ENCODE results near the gene RHEBL1. TPM values are rescaled to one million over a fixed set of nuclear protein-coding genes. Genes with fewer than 3 reads are reported as not detected.

Gene RHEBL1
- total and polyA plus RNA-seq, 3 donors from 2014 or later = 1.5 to 5.9 (median 1.7) TPM

GRCh38 chr12:49043856-49044258 is 25.9 kb downstream of the RHEBL1 start:
- Histone ChIP-seq H3K27me3 (no peaks in the 10 kb centered on the region), H3K4me1 (no peaks in the 10 kb centered on the region), H3K9me3 (no peaks in the 10 kb centered on the region), H3K4me3 (no peak overlapping the region), H3K27ac (no peak overlapping the region), H3K36me3 (ENCODE audit: low read depth, missing control alignments) (no peaks in the 10 kb centered on the region)
- intact Hi-C loops (cut with DNase I; ENCODE audit: low total_unique reads) = no loop called here
- no peak for TF ChIP-seq POLR2A (IDR thresholded peaks at IDR 0.05)
- TF ChIP-seq CTCF (IDR thresholded peaks at IDR 0.05) = peak in 2 of 3 experiments; percentile 50 to 58
- WGBS, 2 donors = 62 to 78% methylated on average over 11 of the region's 11 CpGs
- peak; percentile 69 for DNase-seq

GRCh38 chr12:49043241-49043640 is 26.5 kb downstream of the RHEBL1 start:
- no peak for DNase-seq
- no peaks in the 10 kb centered on the region for H3K9me3 ChIP-seq
- H3K27me3 ChIP-seq = no peaks in the 10 kb centered on the region
- TF ChIP-seq CTCF (IDR thresholded peaks at IDR 0.05) = no peak
- no peak for TF ChIP-seq POLR2A (IDR thresholded peaks at IDR 0.05)
- whole genome bisulfite sequencing, 2 donors = 78 to 93% methylated on average over 4 of the region's 4 CpGs
- H3K36me3 ChIP-seq (ENCODE audit: low read depth, missing control alignments) = no peaks in the 10 kb centered on the region
- intact Hi-C loops (cut with DNase I; ENCODE audit: low total_unique reads) = no loop called here
- H3K4me3 ChIP-seq = no peak overlapping the region
- H3K27ac ChIP-seq = no peak overlapping the region
- no peaks in the 10 kb centered on the region for H3K4me1 ChIP-seq

GRCh38 chr12:49041881-49042484 is 27.8 kb downstream of the RHEBL1 start:
- H3K27ac ChIP-seq = no peak overlapping the region
- 87 to 91% methylated on average over 15 to 18 of the region's 18 CpGs for WGBS, 2 donors
- no peaks in the 10 kb centered on the region for H3K9me3 ChIP-seq
- TF ChIP-seq POLR2A (IDR thresholded peaks at IDR 0.05) (no peak), CTCF (IDR thresholded peaks at IDR 0.05) (no peak)
- no peaks in the 10 kb centered on the region for H3K27me3 ChIP-seq
- no peak for DNase-seq
- intact Hi-C loops (cut with DNase I; ENCODE audit: low total_unique reads) = no loop called here
- no peak overlapping the region for H3K4me3 ChIP-seq
- no peaks in the 10 kb centered on the region for H3K4me1 ChIP-seq
- H3K36me3 ChIP-seq (ENCODE audit: low read depth, missing control alignments) = no peaks in the 10 kb centered on the region

GRCh38 chr12:49041036-49041880 is 28.5 kb downstream of the RHEBL1 start:
- Histone ChIP-seq H3K4me1 (no peaks in the 10 kb centered on the region), H3K27ac (no peak overlapping the region), H3K27me3 (no peaks in the 10 kb centered on the region), H3K36me3 (ENCODE audit: low read depth, missing control alignments) (no peaks in the 10 kb centered on the region), H3K9me3 (no peaks in the 10 kb centered on the region), H3K4me3 (no peak overlapping the region)
- 89 to 93% methylated on average over 23 to 31 of the region's 31 CpGs for WGBS, 2 donors
- no peak for DNase-seq
- TF ChIP-seq CTCF (IDR thresholded peaks at IDR 0.05) = no peak
- TF ChIP-seq POLR2A (IDR thresholded peaks at IDR 0.05) = no peak
- intact Hi-C loops (cut with DNase I; ENCODE audit: low total_unique reads) = no loop called here

Data from testis (tissue), 3 donors.